ENCODE measurements around the gene FRRS1. TPM values are rescaled to one million over a fixed set of nuclear protein-coding genes. Genes with fewer than 3 reads are reported as not detected.

FRRS1 gene
- total RNA-seq, 1 donor from 2014 or later, result 6.8 TPM

DNA sequence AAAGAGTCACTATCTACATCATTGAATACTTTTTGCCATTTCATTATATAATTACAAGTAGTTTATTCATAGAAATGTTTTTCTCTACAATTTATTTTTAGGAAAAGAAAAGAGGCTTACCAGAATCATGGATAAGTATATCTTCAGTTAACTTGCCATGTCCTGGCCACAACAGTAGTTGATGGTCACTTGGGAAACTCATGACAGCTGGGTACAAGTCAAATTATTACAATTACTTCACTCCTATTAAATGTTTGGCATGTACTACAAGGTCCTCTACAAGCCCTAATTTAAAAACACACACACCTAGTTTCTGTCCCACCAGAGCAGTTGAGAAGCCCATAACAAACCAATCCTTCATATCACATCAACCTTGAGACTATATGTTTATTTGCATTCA is 91.1 kb downstream of the FRRS1 start:
- ATAC-seq, result no peak
- intact Hi-C loops (cut with DNase I), result no loop called here
- no peak for DNase-seq
- no peak overlapping the region for H3K4me3 ChIP-seq
- no peaks in the 10 kb centered on the region for H3K27me3 ChIP-seq
- H3K9me3 ChIP-seq, result no peaks in the 10 kb centered on the region
- TF ChIP-seq CTCF (IDR thresholded peaks at IDR 0.05), result no peak
- no peaks in the 10 kb centered on the region for H3K36me3 ChIP-seq
- no peak overlapping the region for H3K27ac ChIP-seq
- peaks cover 6% of the 10 kb centered on the region for H3K4me1 ChIP-seq

DNA sequence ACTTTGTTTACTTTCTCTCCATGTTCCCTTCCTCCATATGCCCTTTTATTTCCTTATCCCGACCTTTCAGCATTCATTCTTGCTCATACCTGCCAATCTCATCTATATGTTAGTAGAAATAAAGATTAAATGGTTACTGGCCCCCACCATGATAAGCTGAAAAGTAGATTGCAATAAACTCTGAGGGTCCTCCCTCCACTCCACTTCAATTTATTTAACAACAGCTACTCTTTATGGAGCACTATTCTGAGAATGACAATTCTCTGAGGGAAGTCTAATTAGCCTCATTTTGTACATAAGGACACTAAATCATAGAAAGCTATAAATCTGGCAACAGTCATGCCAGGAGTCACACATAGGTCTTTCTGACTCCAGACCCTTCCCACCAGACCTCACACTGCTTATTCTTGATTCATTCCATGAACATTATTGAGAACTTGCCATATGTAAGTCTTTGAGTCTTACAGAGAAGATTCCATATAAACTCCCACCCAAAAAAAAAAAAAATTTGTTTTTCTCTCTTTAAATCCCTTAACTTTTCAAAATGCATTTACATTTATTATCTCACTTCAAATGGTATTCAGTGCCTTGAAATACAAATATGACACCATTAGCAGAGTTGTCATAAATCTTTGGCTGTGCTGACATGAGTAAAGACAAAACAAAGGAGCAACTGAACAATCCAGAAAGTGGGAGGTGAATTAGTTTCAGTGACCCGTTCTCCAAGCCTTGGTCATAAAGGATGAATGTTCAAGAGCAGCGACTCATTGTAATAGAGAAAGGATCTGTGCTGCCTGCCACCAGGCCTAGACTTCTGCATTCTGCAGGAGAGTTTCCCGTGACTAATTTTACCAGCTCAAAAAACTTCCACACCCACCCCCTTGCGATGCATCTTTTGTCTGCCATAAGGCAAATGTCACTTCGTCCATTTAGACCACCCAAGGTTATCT is 92.0 kb downstream of the FRRS1 start:
- intact Hi-C loops (cut with DNase I), result no loop called here
- H3K4me1 ChIP-seq, result peaks cover 6% of the 10 kb centered on the region
- ATAC-seq, result no peak
- H3K9me3 ChIP-seq, result no peaks in the 10 kb centered on the region
- H3K27me3 ChIP-seq, result no peaks in the 10 kb centered on the region
- no peak for TF ChIP-seq CTCF (IDR thresholded peaks at IDR 0.05)
- DNase-seq, result no peak
- no peak overlapping the region for H3K27ac ChIP-seq
- H3K4me3 ChIP-seq, result no peak overlapping the region
- H3K36me3 ChIP-seq, result no peaks in the 10 kb centered on the region

- ATAC-seq (no peak), DNase-seq (no peak)
- H3K36me3 ChIP-seq, result peaks cover under 1% of the 10 kb centered on the region
- intact Hi-C loops (cut with DNase I), result no loop called here
- no peaks in the 10 kb centered on the region for H3K9me3 ChIP-seq
- no peak overlapping the region for H3K27ac ChIP-seq
- H3K4me3 ChIP-seq, result no peak overlapping the region
- H3K27me3 ChIP-seq, result no peaks in the 10 kb centered on the region
- H3K4me1 ChIP-seq, result peaks cover 6% of the 10 kb centered on the region
- TF ChIP-seq CTCF (IDR thresholded peaks at IDR 0.05), result no peak
Observed at GRCh38 chr1:99673315-99673714, 93.1 kb downstream of the FRRS1 start.

- no peaks in the 10 kb centered on the region for H3K27me3 ChIP-seq
- no peak overlapping the region for H3K4me3 ChIP-seq
- no peak overlapping the region for H3K27ac ChIP-seq
- intact Hi-C loops (cut with DNase I), result no loop called here
- no peak for DNase-seq
- H3K36me3 ChIP-seq, result peaks cover 4% of the 10 kb centered on the region
- no peaks in the 10 kb centered on the region for H3K9me3 ChIP-seq
- H3K4me1 ChIP-seq, result peaks cover 6% of the 10 kb centered on the region
- TF ChIP-seq CTCF (IDR thresholded peaks at IDR 0.05), result no peak
- ATAC-seq, result no peak
Observed at GRCh38 chr1:99672530-99673213, 93.8 kb downstream of the FRRS1 start.

GRCh38 chr1:99672038-99672437 is 94.4 kb downstream of the FRRS1 start:
- DNase-seq, result no peak
- no peak overlapping the region for H3K27ac ChIP-seq
- no peak overlapping the region for H3K4me3 ChIP-seq
- H3K36me3 ChIP-seq, result peaks cover 4% of the 10 kb centered on the region
- H3K4me1 ChIP-seq, result peaks cover 6% of the 10 kb centered on the region
- no peaks in the 10 kb centered on the region for H3K27me3 ChIP-seq
- H3K9me3 ChIP-seq, result no peaks in the 10 kb centered on the region
- ATAC-seq, result no peak
- TF ChIP-seq CTCF (IDR thresholded peaks at IDR 0.05), result no peak
- intact Hi-C loops (cut with DNase I), result no loop called here
